ENCODE measurements around the gene SHANK1. TPM values are rescaled to one million over a fixed set of nuclear protein-coding genes. Genes with fewer than 3 reads are reported as not detected.

The SHANK1 gene
- total RNA-seq, 6 experiments from 2014 or later = 0.07 to 0.62 (median 0.25) TPM; not detected in 2

DNA sequence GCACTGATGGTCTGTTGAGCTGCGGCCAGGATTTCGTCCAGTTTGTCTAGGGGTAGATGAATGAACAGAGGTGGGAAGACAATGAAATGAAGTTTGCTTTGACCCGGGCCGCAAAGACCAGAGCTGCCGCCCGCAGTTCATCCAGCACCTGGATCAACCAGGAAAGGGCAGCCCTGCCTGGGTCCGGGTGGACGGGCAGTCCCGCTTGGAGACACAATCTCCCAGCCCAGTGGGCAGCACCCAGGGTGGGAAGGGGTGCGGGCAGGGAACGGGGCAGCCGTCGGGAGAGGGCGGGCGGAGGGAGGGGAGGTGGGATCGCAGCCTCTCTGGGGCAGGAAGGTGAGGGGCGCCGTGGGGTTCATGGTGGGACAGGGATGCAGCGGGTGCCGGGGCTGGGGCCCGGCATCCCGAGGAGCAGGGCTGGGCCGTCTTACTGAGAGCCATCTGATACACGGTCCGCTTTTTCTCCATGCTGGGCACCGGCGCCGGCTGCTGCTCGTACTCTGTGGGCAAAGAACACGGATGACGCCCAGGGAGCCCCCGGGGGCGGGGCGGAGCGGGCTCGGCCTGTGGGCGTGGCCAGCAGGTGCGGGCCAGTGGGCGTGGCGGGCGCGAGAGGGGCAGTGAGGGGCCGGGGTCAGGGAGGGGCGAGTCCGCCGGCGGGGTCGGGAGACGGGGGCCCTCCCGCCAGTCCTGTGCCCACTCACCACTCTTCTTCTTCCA, 33.1 kb downstream of the SHANK1 start:
- 0% methylated on average over 6 of the region's 50 CpGs for WGBS (ENCODE audit: insufficient coverage, low coverage, low lambda C conversion rate, missing lambda C conversion rate)
- no peak overlapping the region for H3K4me3 ChIP-seq
- H3K27me3 ChIP-seq = no peaks in the 10 kb centered on the region
- ATAC-seq (no peak), DNase-seq (no peak)
- H3K4me1 ChIP-seq = no peaks in the 10 kb centered on the region
- no peak overlapping the region for H3K27ac ChIP-seq
- no peaks in the 10 kb centered on the region for H3K9me3 ChIP-seq
- TF ChIP-seq, protein P1, sequence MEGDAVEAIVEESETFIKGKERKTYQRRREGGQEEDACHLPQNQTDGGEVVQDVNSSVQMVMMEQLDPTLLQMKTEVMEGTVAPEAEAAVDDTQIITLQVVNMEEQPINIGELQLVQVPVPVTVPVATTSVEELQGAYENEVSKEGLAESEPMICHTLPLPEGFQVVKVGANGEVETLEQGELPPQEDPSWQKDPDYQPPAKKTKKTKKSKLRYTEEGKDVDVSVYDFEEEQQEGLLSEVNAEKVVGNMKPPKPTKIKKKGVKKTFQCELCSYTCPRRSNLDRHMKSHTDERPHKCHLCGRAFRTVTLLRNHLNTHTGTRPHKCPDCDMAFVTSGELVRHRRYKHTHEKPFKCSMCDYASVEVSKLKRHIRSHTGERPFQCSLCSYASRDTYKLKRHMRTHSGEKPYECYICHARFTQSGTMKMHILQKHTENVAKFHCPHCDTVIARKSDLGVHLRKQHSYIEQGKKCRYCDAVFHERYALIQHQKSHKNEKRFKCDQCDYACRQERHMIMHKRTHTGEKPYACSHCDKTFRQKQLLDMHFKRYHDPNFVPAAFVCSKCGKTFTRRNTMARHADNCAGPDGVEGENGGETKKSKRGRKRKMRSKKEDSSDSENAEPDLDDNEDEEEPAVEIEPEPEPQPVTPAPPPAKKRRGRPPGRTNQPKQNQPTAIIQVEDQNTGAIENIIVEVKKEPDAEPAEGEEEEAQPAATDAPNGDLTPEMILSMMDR (IDR thresholded peaks at IDR 0.05) = no peak
- no peak for TF ChIP-seq POLR2A (IDR thresholded peaks at IDR 0.05)
- no peaks in the 10 kb centered on the region for H3K36me3 ChIP-seq
- intact Hi-C loops (cut with DNase I) = no loop called here

DNA sequence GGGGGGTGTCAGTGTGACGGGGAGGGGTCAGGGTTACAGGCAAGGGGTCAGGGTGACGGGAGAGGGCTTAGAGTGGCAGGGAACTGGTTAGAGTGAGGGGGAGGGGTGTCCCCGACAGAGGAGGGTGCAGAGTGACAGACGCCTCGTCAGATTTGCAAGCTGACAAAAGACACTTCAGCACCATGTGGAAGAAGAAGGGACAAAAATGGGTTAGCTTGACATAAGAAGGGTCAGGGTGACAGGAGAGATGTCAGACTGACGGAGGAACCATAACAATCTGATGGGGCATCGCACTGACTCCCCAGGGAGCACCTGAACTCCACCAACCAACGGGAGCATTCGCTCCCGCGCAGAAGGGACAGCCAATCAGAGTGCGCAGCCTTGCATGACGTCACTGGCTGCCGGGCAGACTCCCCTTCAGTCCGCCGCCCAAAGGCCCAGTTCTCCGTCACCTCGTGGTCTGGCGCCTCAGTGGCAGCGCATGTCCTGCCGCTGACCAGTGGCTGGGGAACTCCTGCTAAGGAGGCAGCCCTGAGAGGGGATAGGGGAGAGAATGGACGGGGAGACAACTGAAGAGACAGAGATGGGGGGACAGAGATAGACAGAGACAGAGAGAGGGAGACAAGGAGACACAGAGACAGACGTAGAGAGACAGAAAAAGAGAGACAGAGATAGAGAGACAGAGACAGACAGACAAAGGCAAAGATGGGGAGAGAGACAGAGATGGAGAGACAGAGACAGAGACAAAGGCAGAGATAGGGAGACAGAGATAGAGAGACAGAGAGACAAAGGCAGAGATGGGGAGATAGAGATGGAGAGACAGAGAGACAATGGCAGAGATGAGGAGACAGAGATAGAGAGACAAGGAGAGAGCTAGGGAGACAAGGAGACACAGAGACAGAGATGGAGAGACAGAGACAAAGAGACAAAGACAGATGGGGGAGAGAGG, 40.2 kb downstream of the SHANK1 start:
- ATAC-seq = peak; percentile 79 to 96 (median 85)
- 14% methylated on average over 14 of the region's 23 CpGs for WGBS (ENCODE audit: insufficient coverage, low coverage, low lambda C conversion rate, missing lambda C conversion rate)
- no peaks in the 10 kb centered on the region for H3K27me3 ChIP-seq
- intact Hi-C loops (cut with DNase I) = no loop called here
- H3K36me3 ChIP-seq = no peaks in the 10 kb centered on the region
- H3K4me3 ChIP-seq = no peak overlapping the region
- no peaks in the 10 kb centered on the region for H3K9me3 ChIP-seq
- H3K4me1 ChIP-seq = no peaks in the 10 kb centered on the region
- no peak for TF ChIP-seq POLR2A (IDR thresholded peaks at IDR 0.05)
- TF ChIP-seq, protein P1 (IDR thresholded peaks at IDR 0.05) = no peak
- no peak overlapping the region for H3K27ac ChIP-seq
- DNase-seq = peak; percentile 64 to 74 (median 72)

DNA sequence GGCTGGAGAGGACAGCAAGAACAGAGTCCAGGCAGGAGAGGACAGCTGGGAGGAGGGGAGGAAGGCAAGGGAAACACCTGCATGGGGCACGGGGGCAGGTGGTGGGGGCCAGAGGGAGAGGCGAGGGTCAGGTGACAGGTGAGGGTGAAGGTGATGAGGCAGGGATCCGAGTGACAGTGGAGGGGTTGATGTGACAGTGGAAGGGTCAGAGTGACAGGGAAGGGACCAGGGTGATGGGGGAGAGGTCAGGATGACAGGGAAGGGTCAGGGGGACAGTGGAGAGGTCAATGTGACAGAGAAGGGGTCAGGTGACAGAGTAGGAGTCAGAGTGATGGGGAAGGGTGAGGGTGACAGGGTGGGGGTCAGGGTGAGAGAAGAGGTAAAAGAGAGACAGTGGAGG, 41.3 kb downstream of the SHANK1 start:
- TF ChIP-seq POLR2A (IDR thresholded peaks at IDR 0.05) = no peak
- TF ChIP-seq, protein P1 (IDR thresholded peaks at IDR 0.05) = no peak
- Histone ChIP-seq H3K36me3 (no peaks in the 10 kb centered on the region), H3K4me3 (no peak overlapping the region), H3K4me1 (no peaks in the 10 kb centered on the region), H3K27ac (no peak overlapping the region), H3K27me3 (no peaks in the 10 kb centered on the region), H3K9me3 (no peaks in the 10 kb centered on the region)
- DNase-seq = no peak
- intact Hi-C loops (cut with DNase I) = no loop called here
- 39% methylated on average over 3 of the region's 3 CpGs for WGBS (ENCODE audit: insufficient coverage, low coverage, low lambda C conversion rate, missing lambda C conversion rate)
- no peak for ATAC-seq

DNA sequence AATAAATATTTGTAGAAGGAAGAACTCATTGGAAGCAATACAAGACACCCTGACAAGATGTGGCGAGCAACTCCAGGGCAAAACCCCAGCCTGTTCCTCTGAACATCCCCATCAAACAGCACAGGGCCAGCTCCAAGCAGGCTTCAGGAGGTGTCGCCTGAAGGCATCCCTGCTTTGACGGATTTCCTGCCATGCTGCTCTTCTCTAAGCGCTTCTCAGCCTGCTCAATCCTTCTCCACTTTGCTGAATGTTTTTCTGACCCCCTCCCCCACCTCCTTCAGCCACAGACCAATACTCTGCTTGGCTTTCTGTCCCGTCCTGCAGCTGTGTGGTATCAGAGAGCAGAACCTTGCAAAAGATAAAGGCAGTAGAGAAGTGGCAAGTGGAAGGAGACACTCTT, 42.0 kb downstream of the SHANK1 start:
- DNase-seq (no peak), ATAC-seq (no peak)
- Histone ChIP-seq H3K4me3 (no peak overlapping the region), H3K9me3 (no peaks in the 10 kb centered on the region), H3K27ac (no peak overlapping the region), H3K36me3 (no peaks in the 10 kb centered on the region), H3K4me1 (no peaks in the 10 kb centered on the region), H3K27me3 (no peaks in the 10 kb centered on the region)
- WGBS (ENCODE audit: insufficient coverage, low coverage, low lambda C conversion rate, missing lambda C conversion rate) = 46% methylated on average over 5 of the region's 5 CpGs
- TF ChIP-seq, protein P1 (IDR thresholded peaks at IDR 0.05) = no peak
- no peak for TF ChIP-seq POLR2A (IDR thresholded peaks at IDR 0.05)
- intact Hi-C loops (cut with DNase I) = no loop called here
